GM21786 (cell line): ENCODE data around the gene TMEM272.

ENCODE experiments used
- ATAC-seq: cut with Tn5 transposase; IDR thresholded peaks from one replicate; pipeline ENCODE4 v1.9.1; 2021; ENCODE audit not compliant: unreplicated experiment

The TMEM272 gene, protein sequence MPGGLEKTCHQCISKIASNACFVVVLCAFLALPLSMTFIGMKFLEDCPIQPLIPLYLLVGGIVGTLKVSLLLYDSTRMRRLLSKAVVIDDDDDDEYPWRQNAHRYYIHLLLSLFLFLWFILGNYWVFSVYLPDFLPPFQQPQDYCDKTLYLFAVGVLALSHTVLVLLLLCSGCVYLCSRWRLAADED

DNA sequence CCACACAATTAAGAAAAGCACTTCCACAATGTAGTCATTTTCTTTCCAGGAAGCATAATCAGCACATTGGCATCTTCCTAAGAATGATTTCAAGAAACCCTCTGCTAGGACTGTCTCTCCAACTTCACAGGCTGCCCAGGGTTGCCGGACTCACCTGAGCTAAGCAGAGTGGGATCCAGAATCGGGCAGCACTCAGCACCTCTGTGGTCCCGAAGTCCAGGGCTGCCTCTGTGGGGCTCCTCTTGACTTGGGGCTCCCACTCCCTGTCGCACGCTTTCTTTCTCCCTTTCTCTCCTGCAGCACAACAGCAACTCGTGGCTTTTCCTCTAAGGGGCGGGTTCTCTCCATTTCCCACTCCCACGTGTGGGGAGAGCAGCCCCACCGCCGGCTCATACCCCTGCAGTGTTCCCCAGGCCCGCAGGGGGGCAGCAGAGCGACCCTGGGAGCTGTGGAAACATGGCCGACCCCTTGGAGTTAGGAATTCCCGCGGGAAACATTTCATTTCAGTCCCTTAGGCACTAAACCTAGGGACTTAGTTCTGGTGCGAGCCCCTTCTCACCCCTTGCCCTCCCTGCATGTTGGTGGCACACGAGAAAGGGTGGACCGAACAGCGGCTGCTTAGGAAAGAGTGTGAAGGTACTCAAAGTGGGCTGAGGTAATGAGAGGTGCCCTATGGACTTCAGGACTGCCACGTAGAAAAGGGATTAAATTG is at the start of gene TMEM272:
Gene TMEM272, minus strand, starts transcription at position 316 of the 712 bp plus-strand sequence. CDS start 6,647 bp downstream, outside the sequence.
- no peak for ATAC-seq

DNA sequence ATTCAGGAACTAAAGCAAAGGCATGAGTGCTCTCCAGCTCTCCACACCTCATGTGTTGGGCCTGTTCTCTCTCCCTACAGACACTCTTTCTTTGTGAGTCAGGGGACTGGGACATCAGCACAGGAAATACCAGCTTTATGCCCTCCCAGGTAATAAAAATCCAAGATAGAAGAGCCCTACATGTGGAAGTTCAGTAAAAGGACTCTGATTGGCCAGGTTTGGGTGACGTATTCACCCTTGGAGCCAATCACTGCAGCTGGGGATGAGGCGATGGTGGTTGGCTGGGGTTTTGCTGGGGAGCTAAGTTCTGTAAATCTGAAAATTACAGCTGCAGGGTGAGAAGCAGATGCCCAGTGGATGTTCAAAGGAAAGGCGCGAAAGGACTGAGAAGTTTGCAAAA is 49.3 kb upstream of the TMEM272 start:
- no peak for ATAC-seq

DNA sequence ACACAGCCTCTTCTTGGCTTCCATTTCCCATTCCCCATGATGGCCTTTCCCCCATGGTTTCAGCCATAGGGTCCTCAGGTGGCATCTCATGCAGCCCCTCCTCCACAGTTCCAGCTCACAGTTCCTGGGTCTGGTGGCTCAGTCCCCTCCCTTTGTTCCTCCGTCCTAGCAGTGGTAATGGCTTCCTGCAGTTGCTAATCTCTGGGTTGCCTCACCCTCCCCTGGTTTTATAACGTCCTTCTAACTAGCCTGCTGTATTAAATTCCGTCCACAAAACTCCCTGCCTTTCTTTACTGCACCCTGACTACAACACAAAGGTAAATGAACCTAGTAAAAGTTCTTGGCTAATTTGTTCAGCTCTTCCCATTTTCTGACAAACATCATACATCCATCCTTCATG is 47.7 kb upstream of the TMEM272 start:
- no peak for ATAC-seq

DNA sequence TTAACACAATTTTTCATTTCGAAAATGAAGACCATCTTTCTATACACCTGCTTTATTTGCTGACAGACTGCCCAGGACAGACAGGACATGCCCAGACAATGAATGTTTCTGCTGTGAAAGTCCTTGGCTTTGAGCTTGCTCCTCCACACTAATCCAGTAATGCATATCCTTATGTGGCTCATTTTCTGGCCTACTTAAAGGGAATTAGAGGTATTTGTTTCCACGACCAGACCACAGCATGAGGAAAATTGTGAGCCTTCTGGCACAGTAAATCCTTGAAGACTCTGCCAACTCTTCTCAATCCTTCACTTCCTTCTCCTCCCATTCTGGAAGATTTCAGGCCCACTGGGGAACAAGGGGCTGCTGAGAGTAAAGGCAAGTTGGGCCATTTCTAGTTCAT is 42.5 kb upstream of the TMEM272 start:
- ATAC-seq = no peak

DNA sequence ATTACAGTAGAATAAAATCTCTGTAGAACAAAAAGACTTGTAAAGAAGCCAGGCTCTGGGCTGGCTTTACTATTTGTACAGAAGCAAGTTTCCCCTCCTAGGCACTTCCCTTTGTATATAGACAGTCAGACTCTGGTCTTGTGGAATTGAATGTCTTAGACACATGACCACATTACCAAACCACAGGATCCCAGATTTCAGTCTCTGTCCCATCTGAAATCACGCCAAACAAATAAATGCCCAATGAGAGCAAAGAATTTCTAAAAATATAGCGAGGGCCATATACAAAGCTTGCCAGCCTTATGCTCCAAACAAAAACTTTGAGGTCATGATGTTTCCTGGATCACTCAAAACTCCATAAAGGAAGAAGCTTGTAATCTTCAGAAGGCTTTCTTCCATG is 40.7 kb upstream of the TMEM272 start:
- ATAC-seq = no peak

DNA sequence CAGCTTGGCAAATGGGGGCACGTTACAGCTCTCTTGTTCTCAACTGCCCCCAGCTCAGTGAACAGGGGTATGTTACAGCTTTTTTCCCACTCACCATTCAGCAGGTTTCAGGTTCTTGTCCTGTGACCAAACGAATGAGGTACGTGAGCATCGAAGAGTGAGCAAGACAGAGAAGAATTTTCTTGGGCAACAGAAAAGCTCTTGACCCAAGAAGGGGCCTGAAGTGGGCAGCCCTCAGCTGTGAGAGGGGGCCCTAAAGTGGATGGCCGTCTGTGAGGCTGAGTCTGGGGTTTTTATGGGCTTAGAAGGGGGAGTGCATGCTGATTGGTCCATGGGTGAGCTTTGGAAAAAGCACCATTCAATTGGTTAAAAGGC is 38.2 kb upstream of the TMEM272 start:
- ATAC-seq = no peak

DNA sequence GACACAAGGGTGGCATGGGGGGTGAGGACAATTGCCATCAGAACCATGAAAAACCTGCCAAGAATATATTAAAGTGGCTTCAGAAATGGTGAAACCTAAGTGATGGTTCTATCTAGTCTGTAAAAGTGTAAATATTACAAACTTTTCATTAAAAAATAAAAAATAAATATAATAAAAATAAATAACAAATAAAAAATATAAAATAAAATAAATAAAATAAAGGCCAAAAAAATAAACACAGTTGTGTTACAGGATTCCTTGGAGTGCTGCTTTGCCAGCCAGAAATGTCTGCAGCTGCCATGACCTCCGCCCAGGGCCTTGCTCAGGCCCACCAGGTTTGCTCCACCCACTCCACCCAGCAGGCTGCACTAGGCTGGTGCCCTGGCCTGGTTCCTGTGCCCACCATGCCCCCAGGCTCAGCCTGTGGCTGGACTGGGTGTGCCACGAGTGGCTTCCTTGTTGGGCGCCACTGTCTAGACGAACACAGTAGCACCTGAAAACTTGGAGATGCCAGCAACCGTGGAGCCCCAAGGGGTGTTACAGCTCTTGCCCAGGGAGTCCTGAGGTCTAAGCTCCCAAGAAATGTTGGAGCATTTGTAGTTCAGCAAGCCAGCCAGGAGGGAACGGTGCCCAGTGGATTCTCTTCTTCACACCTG is 37.7 kb upstream of the TMEM272 start:
- ATAC-seq = no peak

DNA sequence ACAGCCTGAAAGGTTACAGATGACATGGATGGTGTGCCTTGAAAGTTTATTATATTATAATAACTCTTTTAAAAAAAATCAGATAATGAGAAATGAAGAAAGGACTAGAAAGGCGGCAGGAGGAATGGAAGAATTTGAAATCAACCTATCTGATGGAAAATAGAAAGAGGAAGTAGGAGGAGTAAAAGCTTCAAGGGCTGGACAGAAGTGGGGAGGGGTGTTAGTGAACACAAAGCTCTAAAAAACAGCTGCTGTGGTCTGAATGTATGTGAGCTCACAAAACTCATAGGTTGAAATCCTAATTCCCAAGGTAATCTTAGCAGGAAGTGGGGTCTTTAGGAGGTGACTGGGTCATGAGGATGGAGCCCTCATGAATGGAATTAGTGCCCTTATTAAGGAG is 36.3 kb upstream of the TMEM272 start:
- no peak for ATAC-seq

DNA sequence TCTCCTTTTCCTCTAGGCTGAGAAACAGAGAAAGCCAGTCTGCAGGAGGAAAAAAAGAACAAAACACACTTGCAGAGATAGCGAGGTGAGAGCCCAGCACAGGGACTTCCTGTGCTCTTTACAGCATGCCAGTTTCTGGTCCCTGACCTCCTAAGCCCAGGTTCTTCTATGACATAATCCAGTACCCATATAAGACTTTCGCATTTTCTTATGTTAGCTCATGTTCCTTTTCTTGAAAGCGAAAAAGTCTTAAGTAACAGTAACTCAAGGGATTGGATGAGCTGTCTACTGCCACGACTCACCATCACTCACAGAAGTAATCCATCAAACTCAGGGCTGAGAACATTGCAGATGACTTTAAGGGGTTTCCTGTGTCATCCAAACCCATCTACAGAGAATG is 34.2 kb upstream of the TMEM272 start:
- ATAC-seq = no peak

DNA sequence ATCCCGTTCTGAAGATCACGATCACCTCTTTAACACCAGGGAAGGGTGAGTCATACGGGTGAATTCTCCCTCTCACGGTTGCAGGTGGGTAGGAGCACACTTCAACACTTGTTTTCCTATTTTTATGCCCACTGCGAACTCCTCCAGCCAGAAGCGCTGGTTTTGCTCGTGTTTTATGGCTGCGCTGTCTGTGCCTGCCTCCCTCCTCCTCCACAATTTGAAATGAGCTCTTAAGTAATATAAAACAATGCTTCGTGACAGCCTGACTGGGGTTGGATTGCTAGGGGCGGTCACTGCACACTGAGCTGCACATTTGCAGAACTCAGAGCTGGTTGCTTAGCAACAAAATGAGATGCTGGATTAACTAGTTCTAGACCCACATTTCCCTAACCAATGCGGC is 29.7 kb upstream of the TMEM272 start:
- no peak for ATAC-seq

DNA sequence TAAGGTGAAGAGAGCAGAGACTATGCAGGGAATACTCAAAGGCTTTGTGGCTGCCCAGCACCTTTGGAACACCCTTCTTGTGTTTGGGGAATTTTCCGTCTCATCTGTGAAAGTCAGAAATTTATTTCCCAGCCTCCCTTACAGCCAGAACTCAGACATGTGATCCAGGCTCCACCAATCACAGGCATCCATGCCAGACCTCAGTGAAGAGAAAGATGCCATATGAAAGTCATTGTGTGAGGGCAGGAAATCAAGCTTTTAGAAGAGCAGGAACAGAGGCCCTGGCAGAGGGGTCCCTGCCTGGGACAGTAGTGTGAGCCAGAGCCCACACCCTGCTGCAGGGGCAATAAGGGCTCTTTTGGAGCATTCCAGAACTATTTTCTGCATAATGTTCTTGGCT is 28.9 kb upstream of the TMEM272 start:
- no peak for ATAC-seq

DNA sequence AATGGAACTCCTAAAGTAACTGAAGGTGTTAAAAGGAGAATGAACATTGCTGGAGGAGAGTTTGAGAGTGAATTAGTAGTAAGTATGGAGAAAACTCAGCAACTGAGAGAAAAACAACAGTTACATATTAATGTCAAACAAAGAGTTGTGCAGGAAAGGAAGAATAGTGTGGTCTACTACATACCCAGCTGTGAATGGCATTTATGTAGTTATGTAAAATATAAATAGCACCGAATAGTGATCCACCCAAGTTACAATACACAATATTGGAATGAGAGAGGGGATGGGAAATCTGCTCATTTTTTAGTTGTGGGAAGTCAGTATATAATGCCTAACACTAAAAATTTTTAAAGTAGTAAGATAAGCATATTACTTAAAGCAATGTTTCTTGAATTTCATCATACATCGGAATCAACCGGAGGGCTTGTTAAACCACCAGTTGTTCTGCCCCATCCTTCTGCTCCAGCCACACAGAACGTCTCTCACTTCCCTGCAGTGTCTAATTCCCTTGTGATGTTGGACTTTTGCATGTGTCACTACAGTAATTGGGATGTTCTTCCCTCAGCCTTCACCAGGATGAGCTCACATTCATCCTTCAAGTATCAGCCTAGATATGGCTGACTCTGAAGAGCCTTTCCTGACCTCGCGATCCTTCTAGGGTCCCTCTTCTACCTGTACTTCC is 28.3 kb upstream of the TMEM272 start:
- ATAC-seq = no peak

DNA sequence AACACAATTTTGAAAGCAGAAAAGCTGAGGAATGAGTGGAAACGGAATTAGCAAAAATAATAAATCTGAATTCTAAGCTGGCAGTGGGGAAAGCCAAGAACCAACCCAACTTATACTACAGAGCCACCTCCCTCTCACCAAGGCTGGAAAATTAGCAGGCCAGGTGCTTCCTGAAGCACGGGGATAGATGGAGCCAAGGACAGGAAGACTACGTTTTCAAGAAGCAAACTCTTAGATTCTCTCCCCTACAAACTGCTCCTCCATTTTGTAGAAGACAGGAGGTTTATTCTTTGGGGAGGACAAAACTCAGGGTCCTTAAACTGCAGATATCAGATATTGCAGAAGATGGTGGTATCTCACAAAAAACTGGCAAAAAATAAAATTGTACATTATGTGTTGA is 25.6 kb upstream of the TMEM272 start:
- ATAC-seq = no peak

DNA sequence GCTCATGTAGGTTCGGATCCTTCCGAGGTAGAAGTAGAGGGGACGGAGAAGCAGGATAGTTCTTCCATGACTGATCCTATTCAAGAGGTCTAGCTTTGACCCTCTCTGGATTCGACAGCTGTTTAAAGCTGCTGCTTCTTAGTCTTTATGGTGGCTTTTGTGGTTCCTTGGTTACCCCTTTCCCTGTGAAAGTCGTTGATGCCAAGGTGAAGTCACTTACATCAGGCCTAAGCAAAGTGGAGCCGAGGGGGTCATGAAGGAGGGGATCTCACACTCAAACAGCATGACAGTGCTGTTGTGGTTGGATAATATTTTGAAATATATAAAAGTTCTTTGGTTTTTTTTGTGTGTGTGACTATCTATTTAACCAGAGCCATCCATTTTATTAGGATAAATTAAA is 24.9 kb upstream of the TMEM272 start:
- ATAC-seq = no peak

DNA sequence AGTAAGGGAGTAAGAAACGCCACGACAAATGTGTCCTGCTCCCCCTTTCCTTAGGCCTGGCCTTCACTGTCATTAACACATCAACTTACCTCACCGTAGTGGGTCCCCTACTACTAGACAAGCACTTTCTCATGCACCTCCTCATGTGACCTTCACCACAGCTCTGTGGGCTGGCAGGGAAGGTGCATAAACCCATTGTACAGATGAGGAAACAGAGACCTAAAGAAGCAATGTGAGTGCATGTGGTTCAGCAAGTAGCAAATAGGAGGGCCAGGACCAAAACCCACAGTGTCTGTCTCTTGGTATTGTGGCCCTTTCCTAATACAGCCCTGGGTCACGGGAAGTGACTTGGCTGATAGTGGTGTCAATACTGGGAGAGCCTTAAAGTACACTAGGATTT is 22.1 kb upstream of the TMEM272 start:
- no peak for ATAC-seq

DNA sequence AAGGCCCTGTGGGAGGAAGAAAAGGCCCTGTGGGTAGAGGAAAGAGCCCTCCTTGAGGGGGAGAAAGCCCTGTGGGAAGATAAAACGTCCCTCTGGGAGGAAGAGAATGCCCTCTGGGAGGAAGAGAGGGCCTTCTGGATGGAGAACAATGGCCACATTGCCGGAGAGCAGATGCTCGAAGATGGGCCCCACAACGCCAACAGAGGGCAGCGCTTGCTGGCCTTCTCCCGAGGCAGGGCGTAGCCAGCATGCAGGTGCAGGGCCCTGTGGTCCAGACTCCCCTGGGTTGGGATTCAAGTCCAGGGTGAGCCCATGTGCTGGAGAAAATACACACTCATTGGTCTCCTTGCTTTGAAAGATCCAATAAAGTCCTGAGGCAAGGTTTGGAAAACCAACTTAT is 20.9 kb upstream of the TMEM272 start:
- no peak for ATAC-seq

DNA sequence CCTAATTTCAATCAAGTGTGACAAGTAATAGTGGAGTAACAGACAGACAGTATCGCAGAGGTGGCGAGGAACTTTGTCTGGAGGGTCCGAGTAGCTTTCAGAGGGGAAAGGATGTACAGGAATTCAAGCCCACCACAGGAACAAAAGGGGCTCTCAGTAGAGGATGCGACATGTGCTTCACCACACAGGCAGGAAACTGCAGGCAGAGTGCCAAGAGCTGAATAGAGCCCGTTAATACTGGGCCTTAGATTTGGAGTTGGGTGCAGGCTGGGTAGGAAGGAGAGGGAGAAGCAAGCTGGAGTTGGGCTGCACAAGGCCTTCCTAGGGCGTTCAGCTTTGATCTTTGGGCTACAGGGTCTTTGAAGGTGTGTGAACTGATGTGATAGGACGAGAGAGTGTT is 18.0 kb upstream of the TMEM272 start:
- no peak for ATAC-seq

DNA sequence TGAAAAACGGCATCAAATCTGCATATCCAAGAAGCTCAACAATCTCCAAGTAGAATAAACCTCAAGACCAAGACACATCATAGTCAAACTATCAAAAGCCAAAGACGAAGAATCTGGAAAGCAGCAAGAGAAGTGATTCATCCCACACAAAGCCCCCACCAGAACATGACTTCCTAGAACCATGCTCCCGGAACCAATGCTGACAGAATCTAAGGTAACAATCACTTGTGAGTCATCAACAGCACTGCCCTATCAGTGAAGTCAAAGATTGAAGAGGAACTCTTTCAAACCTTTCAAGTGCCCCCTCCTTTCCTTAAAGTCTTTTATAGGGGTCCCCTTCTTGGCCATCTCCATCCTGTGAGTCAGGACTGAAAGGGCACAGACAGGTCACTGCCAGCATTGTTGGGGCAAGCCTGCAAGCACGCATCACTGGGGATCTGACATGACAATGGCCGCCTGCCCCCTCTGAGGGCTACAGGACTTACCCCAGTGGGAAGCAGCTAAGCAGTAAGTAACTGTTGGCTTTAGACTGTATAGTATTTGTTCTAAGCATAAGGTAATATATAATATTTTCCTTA is 16.8 kb upstream of the TMEM272 start, which contains the start of gene CCDC70:
Gene CCDC70, plus strand, starts transcription at position 247 of the 578 bp plus-strand sequence. CDS start 3,443 bp downstream, outside the sequence.
- no peak for ATAC-seq

DNA sequence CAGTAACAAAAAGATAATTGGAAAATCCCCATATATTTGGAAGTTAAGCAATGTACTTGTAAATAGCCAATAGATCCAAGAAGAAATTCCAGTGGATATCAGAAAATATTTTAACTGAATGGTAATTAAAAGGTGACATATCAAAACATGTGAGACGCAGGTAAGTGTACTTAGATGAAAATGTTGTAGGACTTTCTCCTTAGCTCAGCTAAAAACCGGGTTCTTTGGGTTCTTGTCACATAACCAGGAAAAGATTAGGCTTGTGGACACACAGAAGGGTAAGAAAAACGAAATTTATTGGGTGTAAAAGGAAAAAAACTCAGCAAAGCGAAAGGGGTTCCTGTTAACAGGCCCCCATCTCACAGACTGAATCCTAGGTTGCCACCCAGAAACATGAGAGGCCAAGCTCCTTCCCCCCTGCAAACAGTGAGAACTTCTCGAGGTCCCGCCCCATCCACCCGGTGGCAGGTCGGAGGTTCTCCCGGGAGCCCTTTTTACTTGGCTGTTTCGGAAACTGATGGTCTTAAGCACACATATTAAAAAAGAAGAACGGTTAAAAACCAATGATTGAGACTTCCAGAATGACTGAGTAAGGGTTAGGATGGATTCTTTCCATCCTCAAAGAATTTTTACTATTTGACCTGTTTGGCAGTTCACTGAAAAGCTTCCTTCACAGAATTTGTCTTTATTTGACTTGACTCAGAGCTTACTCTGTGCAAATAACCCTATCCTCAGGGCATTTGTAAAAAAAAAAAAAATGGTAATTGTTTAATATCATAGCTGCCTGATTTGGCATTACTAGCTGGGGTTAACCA is 13.7 kb upstream of the TMEM272 start:
- ATAC-seq = no peak

DNA sequence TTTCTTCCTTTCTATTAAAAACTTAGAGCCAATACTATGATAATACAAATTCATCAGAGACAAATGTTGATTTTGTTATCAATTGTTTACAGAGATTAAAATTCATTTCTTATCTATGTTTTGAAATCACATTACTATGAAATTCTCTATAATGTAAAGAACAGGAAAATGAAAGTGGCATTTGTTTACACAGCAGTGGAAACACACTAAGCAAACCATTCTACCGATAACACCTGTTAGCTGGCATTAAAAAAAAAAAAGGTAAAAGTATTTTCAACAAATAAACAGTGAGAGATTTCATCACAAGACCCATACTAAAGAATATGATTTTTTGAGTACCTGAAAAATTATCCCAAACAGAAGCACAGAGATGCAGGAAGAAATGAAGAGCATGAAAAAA is 12.0 kb upstream of the TMEM272 start:
- ATAC-seq = no peak
